T-helper 22 cell (primary cell): ENCODE measurements around the gene PNMA8C.
"Not testable (repeated sequence)": the region's sequence is repeated elsewhere in the genome, so short reads cannot be mapped to it uniquely, and the experiment has no call there.

Experiments
- DNase-seq: peaks from one replicate; pipeline ENCODE4 v3.0.0-alpha.2; 2020; ENCODE audit warnings: low read depth

The PNMA8C gene

DNA sequence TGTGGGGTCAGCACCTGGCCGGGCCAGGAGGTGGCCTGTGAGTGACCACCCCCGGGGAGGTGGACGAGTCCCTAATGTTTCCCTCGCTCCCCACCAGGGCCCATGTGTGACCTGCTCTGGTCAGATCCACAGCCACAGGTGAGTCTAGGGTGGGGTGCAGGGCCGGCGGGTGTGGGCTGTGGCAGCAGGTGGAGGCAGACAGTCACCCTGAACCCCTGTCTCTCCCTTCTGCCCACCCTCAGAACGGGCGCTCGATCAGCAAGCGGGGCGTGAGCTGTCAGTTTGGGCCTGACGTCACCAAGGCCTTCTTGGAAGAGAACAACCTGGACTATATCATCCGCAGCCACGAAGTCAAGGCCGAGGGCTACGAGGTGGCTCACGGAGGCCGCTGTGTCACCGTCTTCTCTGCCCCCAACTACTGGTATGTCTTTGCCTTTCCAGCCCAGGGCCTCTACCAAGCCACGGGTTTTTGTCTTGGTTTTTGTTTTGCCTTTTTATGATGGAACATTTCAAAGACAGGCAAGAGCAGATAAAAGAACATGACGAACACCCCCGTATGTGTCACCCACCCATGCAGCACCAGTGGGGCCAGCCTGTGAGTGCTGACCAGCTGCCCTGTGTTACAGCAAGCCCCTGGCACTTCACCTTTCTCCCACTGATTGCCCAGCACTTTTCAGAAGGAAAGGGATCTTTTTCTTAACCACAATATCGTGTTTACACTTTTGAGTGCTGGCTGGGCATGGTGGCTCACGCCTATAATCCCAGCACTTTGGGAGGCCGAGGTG, 40.2 kb downstream of the PNMA8C start:
- no peak for DNase-seq

- DNase-seq = no peak
Measured at GRCh38 chr19:46387713-46388130, 41.0 kb downstream of the PNMA8C start.

- DNase-seq = no peak
Measured at GRCh38 chr19:46386996-46387712, 41.6 kb downstream of the PNMA8C start.

- DNase-seq = no peak
Measured at GRCh38 chr19:46386151-46386550, 42.6 kb downstream of the PNMA8C start.

GRCh38 chr19:46385636-46386035, 43.1 kb downstream of the PNMA8C start:
- no peak for DNase-seq

- DNase-seq = no peak
Measured at GRCh38 chr19:46384396-46384795, 44.3 kb downstream of the PNMA8C start.

DNA sequence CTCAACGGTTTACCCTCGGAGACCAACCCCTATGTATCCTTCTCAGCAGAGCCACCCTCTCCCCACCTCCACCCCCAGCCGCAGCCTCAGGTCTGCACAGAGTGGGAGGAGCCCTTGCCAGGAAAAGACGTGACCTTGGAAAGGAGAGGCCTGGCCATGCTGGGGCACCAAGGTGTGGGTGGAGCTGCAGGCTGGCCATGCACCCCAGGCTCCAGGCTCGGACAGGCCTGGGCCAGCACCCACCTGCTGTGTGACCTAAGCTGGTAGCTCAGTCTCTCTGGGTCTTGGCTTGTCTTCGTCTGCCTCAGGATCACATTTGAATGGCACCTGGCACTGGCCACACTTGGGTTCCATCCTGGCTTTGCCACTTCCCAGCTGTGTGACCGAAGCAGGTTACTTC, 44.9 kb downstream of the PNMA8C start:
- DNase-seq = no peak

- DNase-seq = no peak
Measured at GRCh38 chr19:46383171-46383815, 45.4 kb downstream of the PNMA8C start.

DNA sequence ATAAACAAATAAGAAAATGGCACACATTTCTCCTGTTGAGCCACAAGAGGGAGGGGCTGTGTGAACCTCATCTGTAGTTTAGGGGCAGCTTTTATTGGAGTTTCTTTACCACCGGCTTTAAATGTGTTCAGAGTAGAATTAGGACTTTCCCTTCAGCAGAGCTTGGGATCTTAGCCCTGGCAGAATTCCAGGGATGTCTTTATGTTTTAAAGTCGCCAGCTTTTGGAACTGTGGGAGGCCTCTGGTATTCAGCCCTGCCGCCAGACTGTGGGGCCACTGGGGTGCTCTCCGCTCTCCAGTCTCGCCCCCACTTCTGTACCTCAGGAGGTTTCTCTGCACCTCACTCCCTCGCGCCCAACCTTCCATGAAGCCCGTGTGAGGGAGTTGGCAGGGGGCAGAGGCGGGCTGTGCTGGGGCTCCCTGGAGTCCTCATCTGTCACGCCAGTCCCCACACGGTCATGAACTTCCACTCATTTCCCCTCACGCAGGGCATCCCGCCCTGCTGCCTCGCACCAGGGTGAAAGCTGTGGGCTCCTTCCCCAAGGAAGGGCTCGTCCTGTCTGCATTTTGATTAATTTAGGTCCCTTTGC, 46.9 kb downstream of the PNMA8C start:
- DNase-seq = no peak

- DNase-seq = no peak
Measured at GRCh38 chr19:46381346-46381745, 47.4 kb downstream of the PNMA8C start.

- DNase-seq = no peak
Measured at GRCh38 chr19:46380690-46381089, 48.0 kb downstream of the PNMA8C start.

DNA sequence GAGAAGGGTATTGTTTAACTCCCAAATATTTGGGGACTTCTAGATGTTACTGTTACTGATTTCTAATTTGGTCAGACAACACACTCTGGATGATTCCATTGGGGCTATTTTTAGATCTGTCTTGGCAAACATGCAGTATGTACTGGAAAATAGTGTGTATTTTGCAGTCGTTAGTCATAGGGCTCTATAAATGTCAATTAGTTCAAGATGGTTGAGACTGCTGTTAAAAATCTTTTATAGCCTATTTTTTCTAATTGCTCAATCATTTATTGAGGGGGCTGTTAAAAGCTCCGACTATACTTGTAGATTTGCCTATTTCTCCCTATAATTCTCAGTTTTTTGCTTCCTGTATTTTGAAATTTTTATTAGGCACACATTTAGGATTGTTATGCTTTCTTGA, 50.5 kb downstream of the PNMA8C start:
- no peak for DNase-seq

GRCh38 chr19:46376241-46377153, 52.2 kb downstream of the PNMA8C start:
- DNase-seq = no peak

DNA sequence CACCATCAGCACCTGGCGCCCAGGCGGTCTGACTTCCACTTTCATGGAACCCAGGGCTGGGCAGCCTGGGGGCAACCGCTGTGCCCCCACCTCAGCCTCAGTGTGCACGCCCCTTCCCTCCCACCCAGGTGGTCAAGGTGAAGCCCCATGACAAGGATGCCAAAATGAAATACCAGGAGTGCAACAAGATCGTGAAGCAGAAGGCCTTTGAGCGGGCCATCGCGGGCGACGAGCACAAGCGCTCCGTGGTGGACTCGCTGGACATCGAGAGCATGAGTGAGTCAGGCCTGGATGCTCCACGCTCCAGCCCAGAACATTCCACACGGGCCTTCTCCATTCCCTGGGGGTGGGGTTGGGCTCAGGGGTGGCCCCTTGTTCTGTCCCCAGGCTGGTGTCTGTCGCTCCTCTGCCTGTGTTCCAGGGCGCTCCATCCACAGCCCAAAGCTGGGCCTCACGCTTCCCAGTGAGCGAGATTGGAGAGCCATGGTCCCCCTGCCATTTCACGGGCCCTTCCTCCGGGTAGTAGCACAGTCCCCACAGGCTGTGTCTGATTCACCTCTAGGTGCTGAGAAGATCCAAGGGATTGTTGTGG, 53.2 kb downstream of the PNMA8C start:
- not testable (repeated sequence) for DNase-seq
